CD4-positive, alpha-beta T cell treated with Interferon alpha-2 for 1 hour (primary cell): ENCODE results near the gene ADD1.

Experiments used
- DNase-seq, 2 donors: peaks; one replicate each; pipeline ENCODE4 v3.0.0-alpha.2; 2020 to 2022

Gene ADD1

DNA sequence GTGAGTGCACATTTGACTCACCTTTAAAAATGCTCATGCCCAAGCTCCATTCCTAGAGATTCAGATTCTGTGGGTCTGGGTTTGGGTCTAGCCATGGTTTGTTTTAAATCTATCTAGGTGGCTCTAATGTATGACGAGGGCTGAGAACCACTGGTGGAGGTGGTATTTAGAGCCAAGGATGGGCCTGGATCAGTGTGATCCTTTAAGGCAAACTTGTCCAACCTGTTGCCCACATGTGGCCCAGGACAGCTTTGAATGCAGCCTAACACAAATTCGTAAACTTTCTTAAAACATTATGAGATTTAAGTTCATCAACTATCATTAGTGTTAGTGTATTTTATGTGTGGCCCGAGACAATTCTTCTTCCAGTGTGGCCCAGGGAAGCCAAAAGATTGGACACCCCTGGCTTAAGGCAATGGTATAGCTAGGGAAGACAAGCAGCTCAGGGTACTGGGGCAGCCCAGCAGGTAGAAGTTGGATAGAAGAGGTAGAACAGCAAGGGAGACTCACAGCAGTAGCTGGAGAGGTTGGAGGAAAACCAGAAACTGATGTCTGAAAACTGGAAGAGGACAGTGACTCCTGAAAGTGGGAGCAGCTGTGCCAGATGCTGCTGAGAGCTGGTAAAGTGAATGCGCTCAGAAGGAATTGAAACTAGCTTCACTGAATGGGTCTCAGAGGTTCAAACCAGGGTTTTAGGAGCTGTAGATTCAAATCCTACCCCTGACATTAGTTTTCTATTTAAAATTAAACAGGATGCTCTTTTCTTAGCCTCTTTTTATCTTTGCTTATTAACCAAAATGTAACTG lies 18.2 kb downstream of the ADD1 start:
- DNase-seq, result no peak

DNA sequence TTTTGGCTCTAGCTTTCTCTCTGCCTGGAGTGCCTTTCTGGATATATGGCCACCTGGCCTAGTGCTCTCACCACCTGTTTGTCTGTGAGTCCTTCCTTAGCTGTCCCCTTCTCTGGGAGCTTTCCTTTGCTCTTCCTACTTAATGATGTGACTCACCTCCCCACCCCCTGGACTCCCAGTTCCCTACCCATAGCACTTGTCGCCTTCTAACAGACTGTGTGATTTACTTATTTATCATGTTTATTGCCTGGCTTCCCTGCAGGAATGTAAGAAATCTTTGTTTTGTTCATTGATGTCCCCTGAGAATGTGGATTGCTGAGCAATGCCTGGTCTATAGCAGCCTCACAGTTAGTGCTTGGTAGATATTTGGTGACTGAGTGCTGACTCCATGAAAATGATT lies 18.9 kb downstream of the ADD1 start:
- no peak for DNase-seq

DNA sequence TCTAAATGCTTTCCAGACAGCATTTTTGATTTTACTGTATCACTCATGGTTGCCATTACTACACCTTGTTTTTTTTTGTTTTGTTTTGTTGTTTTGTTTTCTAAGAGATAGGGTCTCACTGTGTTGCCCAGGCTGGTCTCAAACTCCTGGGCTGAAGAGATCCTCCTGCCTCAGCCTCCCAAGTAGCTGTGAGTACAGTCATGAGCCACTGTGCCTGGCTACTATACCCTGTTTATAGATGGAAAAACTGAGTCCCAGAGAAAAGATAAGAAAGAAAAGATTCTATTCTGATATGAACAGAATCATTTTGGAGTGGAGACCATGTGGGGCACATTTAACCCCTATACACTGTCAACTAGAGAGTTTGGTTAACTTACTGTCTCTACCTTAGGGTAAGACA lies 20.0 kb downstream of the ADD1 start:
- DNase-seq, result no peak

DNA sequence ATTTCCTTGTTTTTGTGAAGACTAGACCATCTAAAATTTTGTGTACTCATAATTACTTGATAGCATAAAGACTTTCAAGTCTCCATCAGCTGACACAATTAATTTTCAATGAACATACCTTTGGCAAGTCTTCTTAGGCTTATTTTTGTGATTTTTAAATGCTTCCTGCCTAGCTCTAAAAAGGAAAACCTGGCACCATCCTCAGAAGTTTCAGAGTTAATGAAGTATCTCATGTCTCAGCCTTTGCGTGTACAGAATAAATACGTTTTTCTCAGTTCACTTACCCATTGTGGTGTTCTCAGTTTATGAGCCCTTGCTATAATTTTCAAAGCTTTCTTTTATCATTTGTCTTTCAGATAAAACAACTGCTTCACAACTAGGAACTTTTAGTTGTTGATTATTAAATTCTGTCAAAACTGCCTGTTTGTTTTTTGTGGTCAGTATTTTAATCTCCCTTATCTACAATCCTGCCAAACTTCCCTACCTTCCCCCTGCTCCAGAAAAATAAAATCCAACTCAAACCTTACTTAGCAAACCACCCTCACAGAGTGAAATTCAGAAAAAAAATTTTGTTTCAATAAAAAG lies 21.6 kb downstream of the ADD1 start:
- no peak for DNase-seq

DNA sequence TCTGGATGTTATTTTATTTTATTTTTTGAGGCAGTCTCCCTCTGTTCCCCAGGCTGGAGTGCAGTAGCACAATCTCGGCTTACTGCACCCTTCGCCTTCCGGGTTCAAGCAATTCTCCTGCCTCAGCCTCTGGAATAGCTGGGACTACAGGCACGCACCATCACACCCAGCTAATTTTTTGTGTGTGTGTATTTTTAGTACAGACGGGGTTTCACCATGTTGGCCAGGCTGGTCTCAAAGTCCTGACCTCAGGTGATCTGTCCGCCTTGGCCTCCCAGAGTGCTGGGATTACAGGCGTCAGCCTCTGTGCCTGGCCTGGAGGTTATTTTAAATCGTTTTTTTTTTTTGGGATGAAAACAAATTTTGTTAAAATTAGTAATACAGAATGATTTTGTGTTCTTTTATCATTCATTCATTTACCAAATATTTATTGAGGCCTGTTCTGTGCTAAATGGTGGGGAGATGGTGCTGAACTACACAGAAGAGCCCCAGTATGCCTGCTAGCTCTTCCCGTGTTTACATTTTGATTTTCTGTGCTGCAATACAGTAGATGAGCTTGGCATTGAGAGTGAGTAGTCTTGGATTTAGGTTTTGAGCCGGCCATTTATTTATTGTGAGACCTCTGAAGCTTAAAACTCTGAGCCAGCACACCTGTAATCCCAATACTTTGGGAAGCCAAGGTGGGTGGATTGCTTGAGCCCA lies 22.7 kb downstream of the ADD1 start:
- no peak for DNase-seq

DNA sequence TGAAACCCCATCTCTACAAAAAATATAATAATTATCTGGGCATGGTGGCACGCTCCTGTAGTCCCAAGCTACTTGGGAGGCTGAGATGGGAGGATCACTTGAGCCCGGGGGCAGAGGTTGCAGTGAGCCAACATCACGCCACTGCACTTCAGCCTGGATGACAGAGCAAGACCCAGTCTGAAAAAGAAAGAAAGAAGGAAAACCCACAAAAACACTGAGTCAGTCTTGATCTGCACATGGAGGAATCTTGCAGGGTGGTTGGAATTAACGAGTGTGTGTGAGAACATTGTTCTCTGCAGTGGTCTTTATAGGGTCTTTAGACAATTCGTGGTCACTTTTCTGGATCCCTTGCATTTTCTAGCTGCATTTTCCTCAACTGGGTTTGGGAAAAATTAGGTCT lies 23.2 kb downstream of the ADD1 start:
- DNase-seq, result no peak

DNA sequence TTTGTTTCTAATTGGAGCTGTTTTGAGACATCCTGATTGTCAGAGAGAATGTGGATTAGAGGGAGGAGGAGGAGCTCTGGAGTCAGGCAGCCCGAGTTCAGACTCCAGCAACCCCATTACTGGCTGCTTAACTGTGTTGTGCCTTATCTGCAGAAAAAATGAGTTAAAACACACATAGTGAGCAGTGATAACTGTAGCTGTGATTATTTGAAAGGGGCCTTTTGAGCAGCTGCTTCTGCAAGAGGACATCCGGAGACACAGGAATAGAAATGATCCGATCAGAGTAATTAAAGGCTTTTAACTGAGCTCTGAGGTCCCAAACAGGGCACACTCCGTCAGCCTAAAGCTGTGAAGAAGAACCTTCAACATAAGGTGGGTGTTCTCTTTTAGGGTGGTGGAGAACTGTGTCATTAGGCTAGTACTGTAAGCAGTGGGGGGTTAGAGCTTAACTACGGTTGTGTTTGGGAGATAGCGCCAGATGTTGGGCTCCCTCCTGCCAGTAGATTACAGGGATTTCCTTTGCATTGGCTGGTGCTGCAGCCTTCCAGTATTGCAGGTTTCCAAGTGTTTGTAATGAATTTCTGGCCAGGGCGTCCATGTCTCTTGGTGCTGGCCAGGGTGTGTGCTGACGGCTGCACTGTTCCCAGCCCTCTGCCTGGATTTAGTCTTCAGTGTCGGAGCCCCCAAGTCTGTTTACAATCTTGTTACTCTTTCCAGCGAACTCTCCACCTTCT lies 24.3 kb downstream of the ADD1 start:
- DNase-seq, result no peak

DNA sequence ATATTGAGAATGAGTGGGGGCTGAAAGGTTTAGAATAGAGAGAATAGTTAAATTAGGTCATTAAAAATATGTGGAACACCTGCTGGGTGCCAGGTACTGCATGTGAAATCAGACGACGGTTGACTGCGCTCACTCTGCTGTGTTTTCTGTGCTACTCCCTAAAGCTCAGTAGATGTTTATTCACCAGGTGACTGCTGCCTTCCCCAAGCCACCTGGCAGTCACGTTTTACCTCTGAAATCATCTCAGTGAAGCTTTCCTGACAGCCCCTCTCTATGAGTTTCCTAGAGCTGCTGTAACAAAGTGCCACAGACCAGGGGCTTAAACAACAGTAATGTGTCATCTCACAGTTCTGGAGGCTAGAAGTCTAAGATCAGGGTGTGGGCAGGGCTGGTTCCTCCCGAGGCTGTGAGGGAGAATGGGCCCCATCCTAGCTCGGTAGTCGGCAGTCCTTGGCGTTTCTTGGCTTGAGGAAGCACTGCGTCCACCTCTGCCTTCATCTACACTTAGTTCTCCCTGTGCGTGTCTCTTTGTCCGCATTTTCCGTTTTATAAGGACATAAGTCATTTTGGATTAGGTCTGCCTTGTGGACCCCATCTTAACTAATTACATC lies 25.3 kb downstream of the ADD1 start:
- no peak for DNase-seq

DNA sequence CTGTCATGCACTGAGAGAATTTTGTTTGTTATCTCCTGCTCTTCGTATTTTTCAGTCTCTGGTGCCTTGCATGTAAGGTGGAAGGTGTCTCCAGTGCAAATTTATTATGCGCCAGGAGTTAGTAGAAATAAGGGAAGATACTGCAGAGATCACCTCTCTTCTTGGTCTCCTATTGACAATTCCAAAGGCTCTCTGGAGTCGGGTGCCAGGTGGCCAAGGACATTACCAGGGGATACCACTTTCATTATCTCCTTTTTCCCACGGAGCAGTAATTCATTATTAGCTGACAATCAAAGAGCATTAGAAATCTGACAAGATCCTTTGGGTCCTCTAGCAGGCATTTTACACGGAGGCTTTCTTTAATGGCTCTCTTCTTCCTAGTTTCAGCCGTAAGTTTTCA lies 26.0 kb downstream of the ADD1 start:
- no peak for DNase-seq

DNA sequence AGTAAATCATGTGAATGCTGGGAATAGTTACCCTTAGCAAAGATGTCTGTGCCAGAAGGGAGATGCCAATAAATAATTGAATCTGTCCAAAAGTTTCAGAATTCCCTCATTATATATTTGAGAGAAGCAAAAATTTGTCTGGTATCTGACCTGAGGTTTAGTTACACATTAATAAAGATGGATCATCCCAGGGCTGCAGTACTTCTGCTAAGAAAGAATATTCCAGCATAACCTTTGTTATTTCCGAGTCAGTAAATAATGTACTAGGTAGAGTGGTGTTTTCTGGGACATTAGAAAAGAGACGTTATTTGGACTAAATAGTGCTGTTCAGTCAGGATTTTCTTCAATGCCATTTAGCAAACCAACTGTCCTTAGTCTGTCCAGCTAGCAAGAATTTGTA lies 26.4 kb downstream of the ADD1 start:
- DNase-seq, result no peak

DNA sequence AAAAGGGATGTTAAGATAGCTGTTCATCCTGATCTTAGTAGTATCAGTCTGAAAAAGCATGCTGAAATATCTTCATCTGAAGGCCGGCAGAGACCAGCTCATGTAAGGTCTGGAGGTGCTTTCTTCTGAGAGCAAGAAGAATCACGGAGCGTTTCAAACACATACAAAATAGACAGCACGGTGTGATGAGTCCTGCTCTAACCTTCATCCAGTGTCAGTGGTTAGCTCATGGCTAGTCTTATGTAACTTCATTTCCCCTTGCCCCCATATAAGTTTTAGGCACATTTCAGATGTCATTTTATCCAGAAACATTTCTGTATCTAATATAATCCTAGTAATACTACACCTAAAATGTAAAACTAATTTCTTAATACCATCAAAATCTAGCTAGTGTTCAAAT lies 27.8 kb downstream of the ADD1 start:
- DNase-seq, result no peak

DNA sequence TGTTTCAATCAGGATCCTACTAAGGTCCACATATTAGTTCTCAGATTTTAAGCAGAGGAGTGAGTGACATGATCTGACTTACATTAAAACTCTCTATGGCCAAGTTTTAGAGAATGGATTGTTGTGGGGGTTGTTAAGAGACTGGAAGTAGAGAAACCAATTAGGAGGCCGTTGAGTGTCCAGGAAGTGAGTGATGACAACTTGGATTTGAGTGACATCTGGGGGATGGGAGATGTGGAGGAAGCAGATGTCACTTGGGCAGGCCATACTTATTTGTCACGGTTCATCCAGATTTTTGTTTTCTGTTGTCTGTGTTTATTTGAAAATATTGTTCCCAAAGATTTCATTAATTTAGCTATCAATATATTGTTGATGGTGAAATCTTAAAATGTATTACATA lies 28.3 kb downstream of the ADD1 start:
- DNase-seq, result peak in 1 of 2 donors; percentile 3

DNA sequence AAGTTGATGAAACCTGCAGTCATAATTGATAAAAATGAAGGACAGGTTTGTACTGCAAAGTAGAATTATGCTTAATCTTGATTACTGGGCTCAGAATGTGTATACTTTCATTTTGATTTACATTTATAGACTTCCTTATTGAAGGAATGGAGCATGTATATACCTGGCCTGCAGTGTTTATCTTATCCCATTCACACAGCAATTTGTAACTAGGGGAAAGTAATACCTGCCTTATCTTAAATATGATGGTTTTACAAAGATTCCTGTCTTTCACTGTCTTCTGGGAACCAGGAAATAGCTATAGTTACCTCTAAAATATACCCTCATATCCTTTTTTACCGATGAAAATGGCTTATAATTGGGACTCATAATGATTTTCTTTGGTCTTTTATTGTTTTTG lies 29.7 kb downstream of the ADD1 start:
- no peak for DNase-seq

DNA sequence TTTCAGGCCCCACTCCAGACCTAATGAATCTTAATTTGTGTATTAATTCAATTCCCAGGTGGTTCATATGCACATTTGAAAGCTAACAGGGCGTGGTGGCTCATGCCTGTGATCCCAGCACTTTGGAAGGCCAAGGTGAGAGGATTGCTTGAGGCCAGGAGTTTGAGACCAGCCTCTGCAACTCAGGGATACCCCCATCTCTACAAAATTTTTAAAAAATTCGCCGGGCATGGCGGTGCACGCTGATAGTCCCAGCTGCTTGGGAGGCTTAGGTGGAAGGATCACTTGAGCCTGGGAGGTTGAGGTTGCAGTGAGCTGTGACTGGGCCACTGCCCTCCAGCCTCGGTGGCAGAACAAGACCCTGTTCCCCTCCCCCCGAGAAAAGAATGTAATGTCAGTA lies 31.2 kb downstream of the ADD1 start:
- no peak for DNase-seq

DNA sequence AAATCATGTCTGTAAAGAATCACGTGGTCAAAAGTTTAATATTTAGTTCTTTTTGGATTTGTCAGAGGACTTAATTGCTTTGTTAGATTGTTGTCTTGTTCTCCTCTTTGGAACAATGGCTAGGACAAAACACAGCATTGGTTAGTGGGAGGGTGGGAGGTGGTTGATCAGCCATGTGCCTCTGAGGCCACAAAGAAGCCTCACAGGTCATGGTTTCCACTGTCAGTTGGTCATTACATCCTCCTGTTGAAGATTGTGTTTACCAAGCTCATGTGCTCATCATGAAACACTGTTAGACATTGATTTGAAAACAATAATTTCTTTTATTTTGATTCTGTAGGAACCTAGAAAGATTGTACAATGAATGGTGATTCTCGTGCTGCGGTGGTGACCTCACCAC lies 31.9 kb downstream of the ADD1 start:
- DNase-seq, result no peak

DNA sequence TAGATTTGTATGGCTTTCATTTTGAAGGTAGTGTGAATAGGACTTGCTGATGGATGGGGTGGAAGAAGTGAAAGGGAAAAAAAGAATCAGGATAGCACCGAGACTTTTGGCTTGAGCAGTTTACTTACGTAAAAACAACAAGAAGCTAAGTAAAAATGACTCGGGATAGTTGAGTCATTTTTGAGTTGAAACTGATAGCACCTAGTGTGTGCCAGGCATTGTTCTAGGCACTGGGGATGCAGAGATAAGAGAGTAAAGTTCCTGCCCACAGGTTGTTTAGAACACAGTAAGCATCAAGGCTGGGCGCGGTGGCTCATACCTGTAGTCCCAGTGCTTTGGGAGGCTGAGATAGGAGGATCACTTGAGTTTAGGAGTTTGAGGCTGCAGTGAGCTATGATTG lies 34.7 kb downstream of the ADD1 start:
- no peak for DNase-seq

DNA sequence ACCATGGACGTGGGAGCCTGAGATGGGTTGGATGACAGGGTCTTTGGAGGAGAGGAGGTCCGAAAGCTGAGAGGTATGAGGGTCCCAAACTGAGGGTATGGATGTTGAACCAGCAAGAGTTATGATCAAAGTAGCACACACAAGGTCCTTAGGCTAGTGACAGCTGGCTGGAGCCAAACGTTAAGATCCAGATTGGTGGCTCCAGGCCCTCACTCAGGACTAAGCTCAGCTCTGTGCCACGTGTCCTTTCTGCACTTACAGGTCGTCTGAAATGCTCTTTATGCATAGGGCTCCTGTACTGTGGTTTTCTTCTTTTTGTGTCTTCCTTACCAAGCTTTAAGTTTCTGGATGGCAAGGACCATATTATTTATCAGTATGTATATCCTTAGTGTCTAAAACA lies 35.4 kb downstream of the ADD1 start:
- DNase-seq, result no peak

DNA sequence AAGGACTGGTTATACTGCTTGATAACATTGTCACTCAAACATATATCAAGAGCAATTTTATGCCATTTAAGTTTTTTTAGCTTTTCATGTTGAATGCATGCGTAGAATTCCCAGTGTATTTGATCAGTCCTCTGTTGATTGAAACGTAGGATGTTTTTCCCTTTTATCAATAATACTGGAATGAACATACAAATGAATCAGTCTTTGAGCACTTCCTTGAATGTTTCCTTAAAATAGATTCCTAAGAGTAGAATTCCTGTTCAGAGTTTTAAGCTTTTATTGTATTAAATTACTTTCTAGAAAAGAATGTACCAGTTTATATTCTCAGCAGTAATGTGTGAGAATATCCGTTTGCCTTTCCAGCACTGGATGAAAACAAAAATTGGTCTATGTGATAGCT lies 37.8 kb downstream of the ADD1 start:
- DNase-seq, result no peak

DNA sequence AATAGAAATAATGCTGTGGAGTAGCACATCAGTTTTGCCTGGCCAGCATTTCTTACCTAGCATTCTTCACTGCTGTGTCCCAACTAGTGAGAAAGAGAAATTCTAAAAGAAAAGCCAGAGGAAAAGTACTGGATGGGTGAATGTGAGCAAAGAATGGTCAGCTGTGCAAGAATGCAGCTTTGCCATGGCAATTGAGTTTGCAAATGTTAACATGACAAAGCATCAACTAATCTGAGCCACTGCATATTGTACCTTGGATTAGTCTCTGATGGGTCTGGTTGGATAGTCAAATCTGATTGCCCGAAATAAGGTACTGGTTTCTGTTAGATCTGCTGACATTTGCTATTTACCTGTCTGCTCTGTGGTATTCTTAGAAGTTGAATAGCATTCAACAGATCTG lies 38.7 kb downstream of the ADD1 start:
- DNase-seq, result no peak

DNA sequence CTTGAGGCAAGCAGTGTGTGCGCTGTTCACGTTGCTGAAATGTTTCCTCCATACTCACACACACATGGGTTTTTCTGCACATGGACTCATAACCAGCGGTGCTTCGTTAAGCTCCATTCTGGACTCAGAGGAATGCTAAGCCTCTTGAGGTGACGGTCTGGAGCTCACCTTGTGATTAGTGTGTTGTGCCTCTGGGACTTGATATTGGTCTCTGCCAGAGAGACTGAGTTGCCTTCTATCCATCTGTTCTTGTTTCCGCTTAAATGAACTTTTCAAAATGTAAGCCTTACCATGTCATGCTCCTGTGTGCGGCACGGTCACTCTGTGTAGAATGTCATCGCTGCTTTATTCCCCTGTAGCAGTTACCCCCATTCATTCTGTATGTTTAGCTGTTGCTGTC lies 42.5 kb downstream of the ADD1 start:
- no peak for DNase-seq

DNA sequence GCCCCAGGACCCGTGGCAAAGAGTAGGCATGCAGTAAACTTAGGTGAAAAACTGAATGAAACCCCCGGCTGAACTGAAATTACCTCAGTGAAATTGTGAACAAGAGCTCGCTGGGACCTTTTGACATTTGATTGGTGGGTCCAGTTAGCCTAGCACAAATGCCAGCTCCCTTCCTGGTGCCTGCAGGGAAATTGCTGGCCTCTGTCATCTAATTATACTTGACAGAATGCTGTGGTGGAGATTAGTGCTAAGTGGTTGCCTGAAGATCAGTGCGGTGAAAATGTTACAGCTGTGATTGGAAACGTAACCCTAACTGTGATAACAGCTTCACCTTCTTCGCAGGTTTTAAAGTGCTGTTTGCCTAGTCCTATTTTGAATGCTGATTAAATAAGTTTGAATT lies 43.0 kb downstream of the ADD1 start:
- no peak for DNase-seq

DNA sequence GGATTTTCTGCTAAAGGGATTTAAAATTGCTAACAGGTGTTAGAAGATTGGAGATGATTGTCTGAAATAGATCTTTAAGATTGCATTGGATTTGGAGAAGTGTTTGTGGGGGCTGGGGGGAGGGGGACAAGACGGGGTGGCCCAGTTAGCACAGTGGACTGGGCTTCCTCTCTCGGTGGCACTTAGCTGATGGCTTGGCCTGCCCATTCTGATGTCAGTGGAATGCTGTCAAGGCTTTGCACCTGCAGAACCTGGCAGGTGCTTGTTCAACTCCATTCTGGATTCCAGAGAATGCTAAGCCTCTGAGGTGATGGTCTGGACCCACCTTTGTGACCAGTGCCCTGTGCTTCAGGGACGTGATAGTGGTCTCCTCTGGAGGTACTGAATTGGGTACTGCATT lies 43.7 kb downstream of the ADD1 start:
- no peak for DNase-seq

DNA sequence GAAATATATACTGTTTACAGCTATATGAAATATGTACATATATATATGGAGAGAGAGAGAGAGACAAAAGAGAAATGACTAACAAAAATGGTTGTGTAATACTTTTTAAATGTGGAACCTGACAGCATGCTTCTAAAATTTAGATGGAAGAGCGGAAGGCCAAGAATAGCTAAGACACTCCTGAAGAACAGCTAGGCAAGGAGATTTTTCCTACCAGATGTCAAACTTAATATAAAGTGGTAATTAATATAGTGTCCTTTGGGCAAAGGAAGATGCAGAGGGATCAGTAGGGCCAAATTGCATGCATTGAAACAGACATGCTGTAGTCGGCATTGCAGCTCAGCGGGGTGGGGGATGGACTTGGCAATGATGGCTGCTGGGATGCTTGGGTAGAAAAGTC lies 45.2 kb downstream of the ADD1 start:
- no peak for DNase-seq
